Spleen (tissue), 7 donors: Measurements from ENCODE around the gene ACSM2A.
"Not testable (repeated sequence)": the region's sequence is repeated elsewhere in the genome, so short reads cannot be mapped to it uniquely, and the experiment has no call there.

Experiments used
- POLR2A ChIP-seq, 3 donors: fragments of 450-650 bp; IDR thresholded peaks; one replicate each; pipeline ENCODE4 v1.5.1; 2017; ENCODE audit warnings: antibody characterized with exemption in 3 of 3, mild to moderate bottlenecking in 1 of 3
- POLR2AphosphoS5 ChIP-seq, 3 donors: sonication (generic); formaldehyde crosslinking; IDR thresholded peaks; one replicate each; pipeline ENCODE4 v1.5.1; 2017; ENCODE audit warnings: antibody characterized with exemption in 3 of 3
- TF ChIP-seq, protein P1 (sequence below), 11 experiments: fragments of 200-600 bp in 7 of 11; fragments of 450-650 bp in 4 of 11; sonication (generic) in 4 of 11; IDR thresholded peaks in 8 of 11; conservative IDR thresholded peaks in 3 of 11; 1 replicate in 7 of 11; 2 replicates in 4 of 11; pipeline versions ENCODE4 v1.4.0 to v1.8.0; 2016 to 2021; ENCODE audit warnings: antibody characterized with exemption in 11 of 11, inconsistent platforms in 4 of 11, mild to moderate bottlenecking in 1 of 11
- donor health status: DM: no; HTN: no; CAD: no; lungs with moderate emphysema.
- donor health status: DM: no; HTN: no; CAD: no.
- donor health status: DM: no; HTN: no; CAD: no.

DNA sequence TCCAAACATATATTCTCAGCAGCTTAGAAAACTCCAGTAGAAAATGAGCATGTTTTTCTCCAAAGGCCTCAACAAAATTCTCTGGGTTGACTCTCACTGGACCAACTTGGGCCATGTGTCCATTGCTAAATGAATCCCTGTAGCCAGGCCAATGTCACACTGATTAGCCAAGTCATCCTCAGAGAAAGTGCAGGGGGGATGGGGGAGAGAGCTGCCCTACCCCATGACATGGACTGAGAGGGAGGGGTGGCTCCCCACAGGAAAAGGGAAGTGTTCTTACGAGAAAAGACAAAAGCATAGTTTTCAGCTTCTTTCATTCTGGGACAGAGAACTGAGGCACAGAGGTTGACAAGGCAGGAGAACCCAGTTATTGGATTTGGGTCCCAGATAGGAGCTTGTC is 32.7 kb downstream of the ACSM2A start:
- not testable (repeated sequence) for TF ChIP-seq POLR2A, POLR2AphosphoS5 (IDR thresholded peaks at IDR 0.05)
- TF ChIP-seq, protein P1, sequence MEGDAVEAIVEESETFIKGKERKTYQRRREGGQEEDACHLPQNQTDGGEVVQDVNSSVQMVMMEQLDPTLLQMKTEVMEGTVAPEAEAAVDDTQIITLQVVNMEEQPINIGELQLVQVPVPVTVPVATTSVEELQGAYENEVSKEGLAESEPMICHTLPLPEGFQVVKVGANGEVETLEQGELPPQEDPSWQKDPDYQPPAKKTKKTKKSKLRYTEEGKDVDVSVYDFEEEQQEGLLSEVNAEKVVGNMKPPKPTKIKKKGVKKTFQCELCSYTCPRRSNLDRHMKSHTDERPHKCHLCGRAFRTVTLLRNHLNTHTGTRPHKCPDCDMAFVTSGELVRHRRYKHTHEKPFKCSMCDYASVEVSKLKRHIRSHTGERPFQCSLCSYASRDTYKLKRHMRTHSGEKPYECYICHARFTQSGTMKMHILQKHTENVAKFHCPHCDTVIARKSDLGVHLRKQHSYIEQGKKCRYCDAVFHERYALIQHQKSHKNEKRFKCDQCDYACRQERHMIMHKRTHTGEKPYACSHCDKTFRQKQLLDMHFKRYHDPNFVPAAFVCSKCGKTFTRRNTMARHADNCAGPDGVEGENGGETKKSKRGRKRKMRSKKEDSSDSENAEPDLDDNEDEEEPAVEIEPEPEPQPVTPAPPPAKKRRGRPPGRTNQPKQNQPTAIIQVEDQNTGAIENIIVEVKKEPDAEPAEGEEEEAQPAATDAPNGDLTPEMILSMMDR (IDR thresholded peaks at IDR 0.05 in 8 of 11, conservative IDR thresholded peaks at IDR 0.05 in 3 of 11), result not testable (repeated sequence)
